GM19438 (cell line): Measurements from ENCODE around the gene FAM20A.

Experiments
- ATAC-seq: cut with Tn5 transposase; IDR thresholded peaks from one replicate; pipeline ENCODE4 v1.9.1; 2021; ENCODE audit warnings: low read depth; ENCODE audit not compliant: unreplicated experiment

Gene FAM20A

GRCh38 chr17:68611353-68612208 lies 10.4 kb upstream of the FAM20A start:
- no peak for ATAC-seq

GRCh38 chr17:68610554-68610953 lies 9.4 kb upstream of the FAM20A start:
- no peak for ATAC-seq

GRCh38 chr17:68608515-68609130 lies 7.5 kb upstream of the FAM20A start:
- no peak for ATAC-seq

- ATAC-seq = no peak
Observed at GRCh38 chr17:68606451-68607307, 5.5 kb upstream of the FAM20A start.

GRCh38 chr17:68605914-68606313 lies 4.7 kb upstream of the FAM20A start:
- ATAC-seq = no peak

GRCh38 chr17:68603656-68604055 lies 2.5 kb upstream of the FAM20A start:
- ATAC-seq = no peak

- ATAC-seq = no peak
Observed at GRCh38 chr17:68603027-68603426, 1.9 kb upstream of the FAM20A start.

- no peak for ATAC-seq
Observed at GRCh38 chr17:68602289-68602688, 1.1 kb upstream of the FAM20A start.

- no peak for ATAC-seq
Observed at GRCh38 chr17:68601565-68602288, 560 bp upstream of the FAM20A start.

- no peak for ATAC-seq
Observed at GRCh38 chr17:68600067-68600930, 868 bp downstream of the FAM20A start.

- ATAC-seq = no peak
Observed at GRCh38 chr17:68599552-68600066, 1.6 kb downstream of the FAM20A start.

- ATAC-seq = no peak
Observed at GRCh38 chr17:68599091-68599490, 2.1 kb downstream of the FAM20A start.

- ATAC-seq = no peak
Observed at GRCh38 chr17:68598545-68598961, 2.6 kb downstream of the FAM20A start.

GRCh38 chr17:68598074-68598473 lies 3.1 kb downstream of the FAM20A start:
- ATAC-seq = no peak

- ATAC-seq = no peak
Observed at GRCh38 chr17:68596411-68596945, 4.7 kb downstream of the FAM20A start.

GRCh38 chr17:68595986-68596385 lies 5.2 kb downstream of the FAM20A start:
- ATAC-seq = no peak

- no peak for ATAC-seq
Observed at GRCh38 chr17:68595496-68595895, 5.7 kb downstream of the FAM20A start.

- ATAC-seq = no peak
Observed at GRCh38 chr17:68594552-68594951, 6.6 kb downstream of the FAM20A start.
